Measurements from ENCODE around the gene HSPB7. TPM values are rescaled to one million over a fixed set of nuclear protein-coding genes. Genes with fewer than 3 reads are reported as not detected.
"Not testable (repeated sequence)": the region's sequence is repeated elsewhere in the genome, so short reads cannot be mapped to it uniquely, and the experiment has no call there.

The HSPB7 gene
- total and polyA plus RNA-seq, 4 donors = 0.28 to 1.4 (median 0.35) TPM

DNA sequence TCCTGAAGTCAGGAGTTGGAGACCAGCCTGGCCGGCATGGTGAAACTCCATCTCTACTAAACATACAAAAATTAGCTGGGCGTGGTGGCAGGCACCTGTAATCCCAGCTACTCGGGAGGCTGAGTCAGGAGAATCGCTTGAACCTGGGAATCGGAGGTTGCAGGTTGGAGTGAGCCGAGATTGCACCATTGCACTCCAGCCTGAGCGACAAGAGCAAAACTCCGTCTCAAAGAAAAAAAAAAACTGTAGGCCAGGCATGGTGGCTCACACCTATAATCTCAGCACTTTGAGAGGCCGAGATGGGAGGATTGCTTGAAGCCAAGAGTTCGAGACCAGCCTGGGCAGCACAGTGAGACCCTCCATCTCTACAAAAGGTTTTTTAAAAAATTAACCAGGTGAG, 16.6 kb downstream of the HSPB7 start:
- not testable (repeated sequence) for H3K4me3 ChIP-seq (ENCODE audit: low read depth in 1 of 3, low read length in 3 of 3); H3K4me1 ChIP-seq (ENCODE audit: control insufficient read depth in 4 of 4, insufficient read depth in 4 of 4, low read length in 3 of 4); H3K36me3 ChIP-seq (ENCODE audit: control insufficient read depth in 4 of 4, insufficient read depth in 3 of 4, low read depth in 1 of 4, low read length in 3 of 4); H3K27ac ChIP-seq (ENCODE audit: low read depth in 1 of 2, low read length in 2 of 2); H3K27me3 ChIP-seq (ENCODE audit: control insufficient read depth in 4 of 4, insufficient read depth in 4 of 4, low read length in 3 of 4); DNase-seq (ENCODE audit: low spot score); H3K9ac ChIP-seq (ENCODE audit: low read depth in 1 of 2, low read length in 2 of 2); H3K9me3 ChIP-seq (ENCODE audit: control insufficient read depth in 4 of 4, low read length in 3 of 4)
- 85% methylated on average over 10 of the region's 10 CpGs for WGBS

DNA sequence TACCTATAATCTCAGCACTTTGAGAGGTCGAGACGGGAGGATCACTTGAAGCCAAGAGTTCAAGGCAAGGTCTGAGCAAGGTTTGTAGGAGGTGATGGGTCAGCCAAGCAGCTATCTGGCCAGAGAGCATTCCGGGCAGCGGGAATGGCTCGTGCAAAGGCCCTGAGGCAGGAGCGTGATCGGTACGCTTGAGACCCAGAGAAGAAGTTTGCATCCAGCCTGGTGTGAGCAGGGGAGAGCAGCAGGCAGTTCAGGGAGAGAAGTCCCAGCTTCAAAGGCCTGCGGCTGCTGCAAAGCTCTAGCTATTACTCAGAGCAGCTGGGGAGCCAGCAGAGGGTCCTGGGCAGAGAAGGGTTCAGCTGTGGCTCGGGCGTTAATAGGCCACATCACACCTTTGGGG, 18.9 kb downstream of the HSPB7 start:
- H3K4me1 ChIP-seq (ENCODE audit: control insufficient read depth in 4 of 4, insufficient read depth in 4 of 4, low read length in 3 of 4) = peaks cover 0 to 3% (median 1%) of the 10 kb centered on the region in 4 donors
- no peaks in the 10 kb centered on the region for H3K27me3 ChIP-seq (ENCODE audit: control insufficient read depth in 4 of 4, insufficient read depth in 4 of 4, low read length in 3 of 4)
- 97% methylated on average over 11 of the region's 11 CpGs for whole genome bisulfite sequencing
- no peaks in the 10 kb centered on the region for H3K9me3 ChIP-seq (ENCODE audit: control insufficient read depth in 4 of 4, low read length in 3 of 4)
- no peak overlapping the region for H3K4me3 ChIP-seq (ENCODE audit: low read depth in 1 of 3, low read length in 3 of 3)
- H3K36me3 ChIP-seq (ENCODE audit: control insufficient read depth in 4 of 4, insufficient read depth in 3 of 4, low read depth in 1 of 4, low read length in 3 of 4) = no peaks in the 10 kb centered on the region
- DNase-seq (ENCODE audit: low spot score) = no peak
- TF ChIP-seq NR2F2 (IDR thresholded peaks at IDR 0.05) (no peak), HNF4G (IDR thresholded peaks at IDR 0.05) (no peak), GABPA (IDR thresholded peaks at IDR 0.05 in 1 of 2, conservative IDR thresholded peaks at IDR 0.05 in 1 of 2) (no peak), HNF4A (conservative IDR thresholded peaks at IDR 0.05) (no peak), SP1 (IDR thresholded peaks at IDR 0.05) (no peak), EGR1 (IDR thresholded peaks at IDR 0.05; ENCODE audit: low read depth in 2 of 2) (no peak), RAD21 (IDR thresholded peaks at IDR 0.05) (no peak), TAF1 (conservative IDR thresholded peaks at IDR 0.05) (no peak), YY1 (IDR thresholded peaks at IDR 0.05) (no peak), RXRA (IDR thresholded peaks at IDR 0.05) (no peak)
- TF ChIP-seq, protein P1, sequence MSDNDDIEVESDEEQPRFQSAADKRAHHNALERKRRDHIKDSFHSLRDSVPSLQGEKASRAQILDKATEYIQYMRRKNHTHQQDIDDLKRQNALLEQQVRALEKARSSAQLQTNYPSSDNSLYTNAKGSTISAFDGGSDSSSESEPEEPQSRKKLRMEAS (IDR thresholded peaks at IDR 0.05) = no peak
- TF ChIP-seq, protein P2, sequence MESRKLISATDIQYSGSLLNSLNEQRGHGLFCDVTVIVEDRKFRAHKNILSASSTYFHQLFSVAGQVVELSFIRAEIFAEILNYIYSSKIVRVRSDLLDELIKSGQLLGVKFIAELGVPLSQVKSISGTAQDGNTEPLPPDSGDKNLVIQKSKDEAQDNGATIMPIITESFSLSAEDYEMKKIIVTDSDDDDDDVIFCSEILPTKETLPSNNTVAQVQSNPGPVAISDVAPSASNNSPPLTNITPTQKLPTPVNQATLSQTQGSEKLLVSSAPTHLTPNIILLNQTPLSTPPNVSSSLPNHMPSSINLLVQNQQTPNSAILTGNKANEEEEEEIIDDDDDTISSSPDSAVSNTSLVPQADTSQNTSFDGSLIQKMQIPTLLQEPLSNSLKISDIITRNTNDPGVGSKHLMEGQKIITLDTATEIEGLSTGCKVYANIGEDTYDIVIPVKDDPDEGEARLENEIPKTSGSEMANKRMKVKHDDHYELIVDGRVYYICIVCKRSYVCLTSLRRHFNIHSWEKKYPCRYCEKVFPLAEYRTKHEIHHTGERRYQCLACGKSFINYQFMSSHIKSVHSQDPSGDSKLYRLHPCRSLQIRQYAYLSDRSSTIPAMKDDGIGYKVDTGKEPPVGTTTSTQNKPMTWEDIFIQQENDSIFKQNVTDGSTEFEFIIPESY (IDR thresholded peaks at IDR 0.05) = no peak
- TF ChIP-seq, protein P3, sequence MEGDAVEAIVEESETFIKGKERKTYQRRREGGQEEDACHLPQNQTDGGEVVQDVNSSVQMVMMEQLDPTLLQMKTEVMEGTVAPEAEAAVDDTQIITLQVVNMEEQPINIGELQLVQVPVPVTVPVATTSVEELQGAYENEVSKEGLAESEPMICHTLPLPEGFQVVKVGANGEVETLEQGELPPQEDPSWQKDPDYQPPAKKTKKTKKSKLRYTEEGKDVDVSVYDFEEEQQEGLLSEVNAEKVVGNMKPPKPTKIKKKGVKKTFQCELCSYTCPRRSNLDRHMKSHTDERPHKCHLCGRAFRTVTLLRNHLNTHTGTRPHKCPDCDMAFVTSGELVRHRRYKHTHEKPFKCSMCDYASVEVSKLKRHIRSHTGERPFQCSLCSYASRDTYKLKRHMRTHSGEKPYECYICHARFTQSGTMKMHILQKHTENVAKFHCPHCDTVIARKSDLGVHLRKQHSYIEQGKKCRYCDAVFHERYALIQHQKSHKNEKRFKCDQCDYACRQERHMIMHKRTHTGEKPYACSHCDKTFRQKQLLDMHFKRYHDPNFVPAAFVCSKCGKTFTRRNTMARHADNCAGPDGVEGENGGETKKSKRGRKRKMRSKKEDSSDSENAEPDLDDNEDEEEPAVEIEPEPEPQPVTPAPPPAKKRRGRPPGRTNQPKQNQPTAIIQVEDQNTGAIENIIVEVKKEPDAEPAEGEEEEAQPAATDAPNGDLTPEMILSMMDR (IDR thresholded peaks at IDR 0.05; ENCODE audit: low read depth, low read length, missing input control) = no peak
- TF ChIP-seq, protein P4, sequence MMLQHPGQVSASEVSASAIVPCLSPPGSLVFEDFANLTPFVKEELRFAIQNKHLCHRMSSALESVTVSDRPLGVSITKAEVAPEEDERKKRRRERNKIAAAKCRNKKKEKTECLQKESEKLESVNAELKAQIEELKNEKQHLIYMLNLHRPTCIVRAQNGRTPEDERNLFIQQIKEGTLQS (IDR thresholded peaks at IDR 0.05) = no peak
- H3K27ac ChIP-seq (ENCODE audit: low read depth in 1 of 2, low read length in 2 of 2) = no peak overlapping the region
- H3K9ac ChIP-seq (ENCODE audit: low read depth in 1 of 2, low read length in 2 of 2) = no peak overlapping the region

DNA sequence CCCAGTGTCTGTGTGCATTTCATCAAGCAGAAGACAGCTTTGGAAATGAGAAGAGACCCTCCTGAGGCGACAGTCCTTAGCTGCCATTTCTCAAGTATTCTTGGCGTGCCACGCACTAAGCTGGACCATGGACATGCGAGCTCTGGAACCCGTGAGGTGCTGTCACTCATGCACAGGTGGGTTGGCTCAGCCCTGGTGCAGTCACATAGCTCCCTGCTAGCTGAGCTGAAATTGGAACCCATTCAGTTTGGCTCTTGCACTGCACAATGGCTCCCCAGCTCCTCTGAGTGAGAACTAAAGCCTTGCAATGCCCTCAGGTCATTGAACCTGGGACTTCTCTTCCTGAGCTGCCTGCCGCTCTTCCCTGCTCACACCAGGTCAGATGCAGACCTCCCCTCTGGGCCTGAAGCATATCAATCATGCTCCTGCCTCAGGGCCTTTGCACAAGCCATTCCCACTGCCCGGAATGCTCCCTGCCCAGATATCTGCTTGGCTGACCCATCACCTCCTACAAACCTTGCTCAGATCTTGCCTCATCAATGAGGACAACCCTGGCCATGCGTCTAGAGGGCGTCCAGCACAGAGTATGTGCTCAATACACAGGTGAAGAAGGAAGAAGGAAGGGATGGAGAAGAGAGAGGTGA, 20.1 kb downstream of the HSPB7 start:
- H3K4me1 ChIP-seq (ENCODE audit: control insufficient read depth in 4 of 4, insufficient read depth in 4 of 4, low read length in 3 of 4) = no peaks in the 10 kb centered on the region
- H3K9ac ChIP-seq (ENCODE audit: low read depth in 1 of 2, low read length in 2 of 2) = no peak overlapping the region
- H3K36me3 ChIP-seq (ENCODE audit: control insufficient read depth in 4 of 4, insufficient read depth in 3 of 4, low read depth in 1 of 4, low read length in 3 of 4) = no peaks in the 10 kb centered on the region
- no peak overlapping the region for H3K27ac ChIP-seq (ENCODE audit: low read depth in 1 of 2, low read length in 2 of 2)
- H3K4me3 ChIP-seq (ENCODE audit: low read depth in 1 of 3, low read length in 3 of 3) = no peak overlapping the region
- 95% methylated on average over 9 of the region's 9 CpGs for WGBS
- no peak for DNase-seq (ENCODE audit: low spot score)
- no peaks in the 10 kb centered on the region for H3K27me3 ChIP-seq (ENCODE audit: control insufficient read depth in 4 of 4, insufficient read depth in 4 of 4, low read length in 3 of 4)
- TF ChIP-seq, protein P1 (IDR thresholded peaks at IDR 0.05) = no peak
- TF ChIP-seq RXRA (IDR thresholded peaks at IDR 0.05) (no peak), EGR1 (IDR thresholded peaks at IDR 0.05; ENCODE audit: low read depth in 2 of 2) (no peak), NR2F2 (IDR thresholded peaks at IDR 0.05) (no peak)
- H3K9me3 ChIP-seq (ENCODE audit: control insufficient read depth in 4 of 4, low read length in 3 of 4) = no peaks in the 10 kb centered on the region
